Sigmoid colon (tissue), 7 donors: Measurements from ENCODE around the gene ALKBH5. TPM values are rescaled to one million over a fixed set of nuclear protein-coding genes. Genes with fewer than 3 reads are reported as not detected.

ENCODE experiments used
- DNase-seq: peaks from one replicate; pipeline ENCODE4 v3.0.0-alpha.2; 2019
- H3K27ac ChIP-seq, 4 donors: fragments of 200-600 bp; sonication (generic); one replicate each; pipeline ENCODE4 v1.5.1; 2016 to 2019; ENCODE audit warnings: mild to moderate bottlenecking in 1 of 4
- H3K27me3 ChIP-seq, 3 donors: fragments of 200-600 bp; sonication (generic); one replicate each; pipeline ENCODE4 v1.5.1; 2019; ENCODE audit warnings: mild to moderate bottlenecking in 1 of 3
- H3K36me3 ChIP-seq, 4 donors: fragments of 200-600 bp; sonication (generic); one replicate each; pipeline ENCODE4 v1.5.1; 2016 to 2019
- H3K4me1 ChIP-seq, 4 donors: fragments of 200-600 bp; sonication (generic); one replicate each; pipeline ENCODE4 v1.5.1; 2017 to 2019
- H3K4me3 ChIP-seq, 4 donors: fragments of 200-600 bp; sonication (generic); one replicate each; pipeline ENCODE4 v1.5.1; 2017 to 2019; ENCODE audit warnings: mild to moderate bottlenecking in 2 of 4, moderate library complexity in 1 of 4
- H3K9me3 ChIP-seq, 4 donors: fragments of 200-600 bp in 3 of 4; sonication (generic) in 3 of 4; one replicate each; pipeline versions ENCODE4 v1.5.1 to v1.6.1; 2013 to 2019
- EP300 ChIP-seq, 4 donors: sonication (generic); formaldehyde crosslinking; IDR thresholded peaks; one replicate each; pipeline ENCODE4 v1.6.1; 2017; ENCODE audit warnings: antibody characterized with exemption in 4 of 4
- POLR2A ChIP-seq, 2 donors: fragments of 450-650 bp; IDR thresholded peaks; one replicate each; pipeline ENCODE4 v1.6.1; 2016; ENCODE audit warnings: antibody characterized with exemption in 2 of 2, mild to moderate bottlenecking in 2 of 2, moderate library complexity in 2 of 2
- POLR2AphosphoS5 ChIP-seq, 4 donors: sonication (generic); formaldehyde crosslinking; IDR thresholded peaks; one replicate each; pipeline ENCODE4 v1.6.1; 2017; ENCODE audit warnings: antibody characterized with exemption in 4 of 4
- WGBS, 2 donors: extraction: QIAGEN DNeasy Blood & Tissue Kit; methylation state at CpG; one replicate each; pipeline ENCODE4 v1.1.7; 2013; 5-methylcytosine and 5-hydroxymethylcytosine counted together
- intact Hi-C: fragments of 100-400 bp; cut with DNase I; formaldehyde crosslinking; loops from one replicate; pipeline ENCODE4 v1.15.1; 2023
- polyA plus RNA-seq, 3 donors: library from polyadenylated mRNA; stranded (reverse); fragments of 200-250 nt; gene quantifications; one replicate each; pipeline ENCODE4 v1.2.3, GENCODE V29; 2013
- total RNA-seq, 4 donors: library from RNA; depleted of rRNA; stranded (reverse); fragments of >200 nt; gene quantifications; one replicate each; pipeline ENCODE4 v1.1.0, GENCODE V29; 2016
- TF ChIP-seq, protein P1 (sequence below), 4 experiments: fragments of 450-650 bp in 3 of 4; fragments of 200-600 bp in 1 of 4; IDR thresholded peaks; one replicate each; pipeline ENCODE4 v1.5.1; 2016 to 2019; ENCODE audit warnings: antibody characterized with exemption in 4 of 4, mild to moderate bottlenecking in 3 of 4, moderate library complexity in 2 of 4
- donor health status: healthy with polysubstance abuse.
- donor health status: Bipolar disorder and iron deficiency.
- donor health status: healthy.

Gene ALKBH5
- total and polyA plus RNA-seq, 7 donors, result 36.6 to 109 (median 100) TPM

DNA sequence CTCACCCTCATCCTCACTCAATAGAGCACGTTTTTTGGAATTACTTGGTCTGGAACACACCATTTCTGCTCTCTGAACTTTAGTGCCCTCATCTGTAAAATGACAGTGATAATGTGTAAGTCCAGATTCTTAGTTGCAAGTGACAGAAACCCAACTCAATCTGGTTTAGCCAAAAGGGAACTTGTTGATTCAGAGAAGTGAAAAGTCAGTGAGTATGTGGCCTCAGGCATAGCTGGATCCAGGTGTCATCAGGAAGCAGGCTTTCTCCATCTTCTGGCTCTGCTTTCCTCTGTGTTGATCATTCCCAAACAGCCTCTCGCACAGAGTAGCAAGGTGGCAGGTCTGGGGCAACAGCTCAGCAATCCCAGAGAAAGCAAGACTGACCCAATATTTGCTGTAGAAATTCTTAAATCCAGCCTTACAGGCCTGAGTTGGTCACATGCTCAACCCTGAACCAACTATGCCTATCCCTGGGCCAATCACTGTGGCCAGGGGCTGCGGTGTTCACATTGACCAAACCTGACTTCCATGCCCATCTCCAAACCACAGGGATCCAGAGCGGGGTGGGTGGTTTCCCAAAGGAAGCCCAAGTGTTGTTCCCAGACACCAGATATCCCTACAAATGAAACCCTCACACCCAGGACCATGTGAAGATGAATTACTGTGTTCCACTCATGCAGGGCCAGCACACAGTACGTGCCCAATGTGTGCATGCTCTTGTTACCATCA is 23.3 kb upstream of the ALKBH5 start:
- H3K27ac ChIP-seq, result no peak overlapping the region

DNA sequence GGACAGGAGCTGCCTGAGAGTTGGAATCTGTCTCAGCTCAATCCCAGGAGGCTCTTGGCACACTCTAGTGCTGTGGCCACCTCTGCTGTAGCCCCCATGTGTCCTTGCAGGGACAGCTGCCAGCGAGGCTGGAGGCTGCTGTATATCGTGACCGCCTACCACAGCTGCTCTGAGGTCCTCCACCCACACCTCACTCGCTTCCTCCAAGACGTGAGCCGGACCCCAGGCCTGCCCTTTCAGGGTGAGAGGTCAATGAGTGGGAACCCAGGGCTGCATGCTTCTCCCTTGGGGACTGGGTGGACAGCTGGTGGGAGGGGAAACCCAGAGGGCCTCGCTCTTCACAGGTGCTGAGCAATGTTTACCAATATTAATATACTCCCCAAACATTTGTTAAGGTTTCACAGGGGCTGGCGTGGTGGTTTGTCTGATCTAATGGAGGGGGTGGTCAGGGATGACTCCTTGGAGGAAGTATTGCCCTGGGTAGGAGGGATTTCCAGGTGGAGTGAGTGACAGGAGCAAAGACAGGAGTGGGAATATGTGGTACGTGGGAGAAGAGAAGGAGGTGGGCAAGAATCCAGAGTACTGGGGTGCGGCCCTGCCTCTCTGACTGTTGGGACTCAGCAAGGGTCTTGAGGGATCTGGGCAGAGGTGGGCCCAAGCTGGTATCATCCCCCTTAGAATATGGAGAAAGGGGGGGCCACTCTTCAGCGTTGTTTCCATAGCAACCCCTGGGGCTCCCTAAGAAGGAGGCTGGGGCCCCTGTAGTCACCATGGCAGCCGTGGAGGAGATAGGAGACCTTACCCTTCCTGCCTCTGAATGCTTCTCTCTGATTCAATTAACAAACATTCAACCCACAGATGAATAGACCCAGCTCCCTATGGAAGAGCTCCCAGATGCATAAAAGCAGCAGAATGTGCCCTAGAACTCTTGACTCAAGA is 22.2 kb upstream of the ALKBH5 start:
- intact Hi-C loops, result no loop called here
- Histone ChIP-seq H3K4me1 (peaks cover 0 to 17% (median 8%) of the 10 kb centered on the region in 4 donors), H3K9me3 (no peaks in the 10 kb centered on the region), H3K4me3 (no peak overlapping the region), H3K36me3 (no peaks in the 10 kb centered on the region), H3K27me3 (no peaks in the 10 kb centered on the region), H3K27ac (no peak overlapping the region)
- TF ChIP-seq, protein P1, sequence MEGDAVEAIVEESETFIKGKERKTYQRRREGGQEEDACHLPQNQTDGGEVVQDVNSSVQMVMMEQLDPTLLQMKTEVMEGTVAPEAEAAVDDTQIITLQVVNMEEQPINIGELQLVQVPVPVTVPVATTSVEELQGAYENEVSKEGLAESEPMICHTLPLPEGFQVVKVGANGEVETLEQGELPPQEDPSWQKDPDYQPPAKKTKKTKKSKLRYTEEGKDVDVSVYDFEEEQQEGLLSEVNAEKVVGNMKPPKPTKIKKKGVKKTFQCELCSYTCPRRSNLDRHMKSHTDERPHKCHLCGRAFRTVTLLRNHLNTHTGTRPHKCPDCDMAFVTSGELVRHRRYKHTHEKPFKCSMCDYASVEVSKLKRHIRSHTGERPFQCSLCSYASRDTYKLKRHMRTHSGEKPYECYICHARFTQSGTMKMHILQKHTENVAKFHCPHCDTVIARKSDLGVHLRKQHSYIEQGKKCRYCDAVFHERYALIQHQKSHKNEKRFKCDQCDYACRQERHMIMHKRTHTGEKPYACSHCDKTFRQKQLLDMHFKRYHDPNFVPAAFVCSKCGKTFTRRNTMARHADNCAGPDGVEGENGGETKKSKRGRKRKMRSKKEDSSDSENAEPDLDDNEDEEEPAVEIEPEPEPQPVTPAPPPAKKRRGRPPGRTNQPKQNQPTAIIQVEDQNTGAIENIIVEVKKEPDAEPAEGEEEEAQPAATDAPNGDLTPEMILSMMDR (IDR thresholded peaks at IDR 0.05), result no peak
- TF ChIP-seq POLR2A (IDR thresholded peaks at IDR 0.05) (no peak), EP300 (IDR thresholded peaks at IDR 0.05) (no peak), POLR2AphosphoS5 (IDR thresholded peaks at IDR 0.05) (no peak)
- 77 to 79% methylated on average over 12 of the region's 12 CpGs for WGBS, 2 donors
- no peak for DNase-seq

More for the DNA sequence above, 23.3 kb upstream of the ALKBH5 start:
- WGBS, 2 donors, result 90 to 91% methylated on average over 5 of the region's 5 CpGs
- intact Hi-C loops, result no loop called here
- no peaks in the 10 kb centered on the region for H3K36me3 ChIP-seq
- no peak for TF ChIP-seq POLR2AphosphoS5 (IDR thresholded peaks at IDR 0.05)
- no peak for TF ChIP-seq POLR2A (IDR thresholded peaks at IDR 0.05)
- TF ChIP-seq, protein P1 (IDR thresholded peaks at IDR 0.05), result no peak
- TF ChIP-seq EP300 (IDR thresholded peaks at IDR 0.05), result no peak
- DNase-seq, result no peak
- peaks cover 0 to 17% (median 8%) of the 10 kb centered on the region in 4 donors for H3K4me1 ChIP-seq
- H3K9me3 ChIP-seq, result no peaks in the 10 kb centered on the region
- no peak overlapping the region for H3K4me3 ChIP-seq
- H3K27me3 ChIP-seq, result no peaks in the 10 kb centered on the region

DNA sequence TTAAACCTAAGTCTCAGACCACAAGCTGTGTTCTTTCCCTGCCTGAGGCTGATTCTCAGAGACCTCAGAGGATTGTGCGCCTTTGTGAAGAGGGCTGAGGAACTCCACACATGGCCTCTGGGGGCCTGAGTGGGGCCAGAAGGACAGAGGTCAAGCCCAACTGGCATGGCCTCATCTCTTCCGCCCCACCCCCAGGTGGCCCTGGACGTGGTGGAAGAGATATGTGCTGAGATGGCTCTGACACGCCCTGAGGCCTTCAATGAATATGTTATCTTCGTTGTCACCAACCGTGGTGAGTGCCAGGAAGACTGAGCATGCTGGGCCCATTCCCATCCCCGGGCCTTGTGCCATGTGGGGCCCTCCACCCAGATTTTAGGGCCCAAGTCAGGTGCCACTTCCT is 20.1 kb upstream of the ALKBH5 start:
- WGBS, 2 donors, result 54 to 81% methylated on average over 7 of the region's 7 CpGs
- no peak for DNase-seq
- peaks cover 0 to 5% (median 3%) of the 10 kb centered on the region in 4 donors for H3K4me1 ChIP-seq
- H3K27me3 ChIP-seq, result no peaks in the 10 kb centered on the region
- no peaks in the 10 kb centered on the region for H3K36me3 ChIP-seq
- no peaks in the 10 kb centered on the region for H3K9me3 ChIP-seq
- H3K27ac ChIP-seq, result no peak overlapping the region
- intact Hi-C loops, result no loop called here
- no peak overlapping the region for H3K4me3 ChIP-seq
- no peak for TF ChIP-seq POLR2AphosphoS5 (IDR thresholded peaks at IDR 0.05)
- no peak for TF ChIP-seq EP300 (IDR thresholded peaks at IDR 0.05)
- TF ChIP-seq, protein P1 (IDR thresholded peaks at IDR 0.05), result no peak
- TF ChIP-seq POLR2A (IDR thresholded peaks at IDR 0.05), result no peak

DNA sequence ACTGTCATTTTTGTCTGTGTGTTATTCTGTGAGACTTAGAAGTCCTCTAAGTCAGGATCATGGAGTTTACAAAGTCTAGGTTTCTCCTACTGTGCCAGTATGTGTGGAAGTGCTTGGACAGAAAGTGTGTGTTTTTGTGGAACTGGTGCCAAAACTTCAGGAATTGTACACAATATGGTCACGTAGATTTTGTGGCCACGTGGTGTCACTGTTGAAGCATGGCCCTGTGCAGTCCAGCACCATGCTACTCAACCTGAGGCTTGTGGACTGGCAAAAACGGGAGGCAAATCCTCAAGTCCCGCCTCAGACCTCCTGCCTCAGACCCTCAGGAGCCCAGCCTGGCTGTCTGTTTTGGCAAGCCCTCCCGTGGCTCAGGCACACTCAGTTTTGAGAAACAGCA is 16.7 kb upstream of the ALKBH5 start:
- 65 to 76% methylated on average over 5 of the region's 5 CpGs for WGBS, 2 donors
- H3K9me3 ChIP-seq, result no peaks in the 10 kb centered on the region
- no peaks in the 10 kb centered on the region for H3K36me3 ChIP-seq
- no peak overlapping the region for H3K4me3 ChIP-seq
- H3K27ac ChIP-seq, result no peak overlapping the region
- H3K4me1 ChIP-seq, result no peaks in the 10 kb centered on the region
- intact Hi-C loops, result no loop called here
- no peaks in the 10 kb centered on the region for H3K27me3 ChIP-seq
- no peak for TF ChIP-seq POLR2AphosphoS5 (IDR thresholded peaks at IDR 0.05)
- no peak for TF ChIP-seq POLR2A (IDR thresholded peaks at IDR 0.05)
- no peak for TF ChIP-seq EP300 (IDR thresholded peaks at IDR 0.05)
- no peak for DNase-seq

DNA sequence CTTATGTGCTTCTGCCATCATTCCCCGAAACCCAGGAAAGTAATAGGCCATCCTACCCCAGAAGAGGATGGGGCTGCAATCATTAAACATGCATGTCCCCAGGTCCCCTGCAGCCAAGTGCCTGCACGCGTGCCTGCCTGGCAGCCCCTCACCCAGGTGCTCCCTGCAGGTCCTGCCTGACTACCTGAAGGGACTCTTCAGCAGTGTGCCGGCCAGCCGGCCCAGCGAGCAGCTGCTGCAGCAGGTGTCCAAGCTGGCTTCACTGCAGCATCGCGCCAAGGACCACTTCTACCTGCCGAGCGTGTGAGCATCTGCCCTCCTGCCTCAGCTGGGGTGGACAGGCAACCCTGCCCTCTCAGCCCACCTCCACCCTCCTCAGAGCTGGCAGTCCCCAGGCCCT is 16.2 kb upstream of the ALKBH5 start:
- intact Hi-C loops, result no loop called here
- Histone ChIP-seq H3K36me3 (no peaks in the 10 kb centered on the region), H3K27ac (no peak overlapping the region), H3K4me1 (no peaks in the 10 kb centered on the region), H3K27me3 (no peaks in the 10 kb centered on the region), H3K9me3 (no peaks in the 10 kb centered on the region), H3K4me3 (no peak overlapping the region)
- no peak for DNase-seq
- WGBS, 2 donors, result 91 to 96% methylated on average over 10 of the region's 10 CpGs
- TF ChIP-seq, protein P1 (IDR thresholded peaks at IDR 0.05), result no peak
- TF ChIP-seq EP300 (IDR thresholded peaks at IDR 0.05), result no peak
